ENCODE results near the gene HBP1. TPM values are rescaled to one million over a fixed set of nuclear protein-coding genes. Genes with fewer than 3 reads are reported as not detected.

The HBP1 gene
- total and polyA plus RNA-seq, 2 experiments from 2014 or later: 36.0 to 52.8 TPM

DNA sequence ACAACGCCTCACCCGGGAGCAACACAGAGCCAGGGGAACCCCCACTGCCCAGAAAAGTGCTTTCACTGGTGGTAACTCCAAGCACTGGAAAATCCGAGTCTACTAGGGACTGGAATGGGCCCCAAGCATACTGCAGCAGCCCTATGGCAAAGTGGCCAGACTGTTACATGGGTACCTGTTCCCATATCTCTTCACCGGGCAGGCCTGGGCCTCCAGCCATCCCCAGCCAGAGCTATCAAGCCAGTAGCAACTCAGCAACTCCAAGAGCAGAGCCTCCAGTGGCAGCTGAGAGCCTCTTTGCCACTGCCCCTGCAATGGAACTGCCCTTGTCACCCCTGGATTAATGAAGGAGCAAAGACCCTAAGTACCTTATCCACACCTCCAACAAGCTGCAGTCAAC, 73.5 kb downstream of the HBP1 start:
- Histone ChIP-seq H2AFZ (no peak overlapping the region), H3K4me1 (ENCODE audit: insufficient read depth) (no peaks in the 10 kb centered on the region), H3K79me2 (replicated peaks; ENCODE audit: insufficient read depth) (no peaks in the 10 kb centered on the region), H4K20me1 (replicated peaks; ENCODE audit: insufficient read depth) (no peaks in the 10 kb centered on the region), H3K36me3 (ENCODE audit: insufficient read depth) (0 out of 2 replicates have a peak, but pooled peaks cover 4% of the 10 kb centered on the region), H3K4me2 (no peak overlapping the region), H3K4me3 (no peak overlapping the region), H3K27me3 (ENCODE audit: insufficient read depth) (no peaks in the 10 kb centered on the region), H3K27ac (ENCODE audit: low read depth) (no peak overlapping the region), H3F3A (replicated peaks; ENCODE audit: low read depth) (no peaks in the 10 kb centered on the region), H3K9me2 (ENCODE audit: insufficient read depth) (no peaks in the 10 kb centered on the region; the same call in 1 of the 2 replicates)
- 0 out of 2 replicates have a peak overlapping the region, but pooled peaks have one; percentile 39 for H3K27ac Mint-ChIP-seq
- peaks cover 3% of the 10 kb centered on the region for H3K27me3 Mint-ChIP-seq (ENCODE audit: insufficient read depth, low read depth, poor library complexity)
- peaks cover 15% of the 10 kb centered on the region; the same call in 2 of the 3 replicates for H3K9me3 Mint-ChIP-seq
- ATAC-seq: no peak
- peaks cover 13% of the 10 kb centered on the region; the same call in 2 of the 3 replicates for H3K4me1 Mint-ChIP-seq
- TF ChIP-seq EZH2phosphoT487 (IDR thresholded peaks at IDR 0.05; ENCODE audit: unreplicated experiment): no peak
- no peak for DNase-seq (ENCODE audit: low spot score)
- H3K4me3 Mint-ChIP-seq: no peak overlapping the region
- H3K36me3 Mint-ChIP-seq (ENCODE audit: low read depth): peaks cover 39% of the 10 kb centered on the region; the same call in 2 of the 3 replicates

DNA sequence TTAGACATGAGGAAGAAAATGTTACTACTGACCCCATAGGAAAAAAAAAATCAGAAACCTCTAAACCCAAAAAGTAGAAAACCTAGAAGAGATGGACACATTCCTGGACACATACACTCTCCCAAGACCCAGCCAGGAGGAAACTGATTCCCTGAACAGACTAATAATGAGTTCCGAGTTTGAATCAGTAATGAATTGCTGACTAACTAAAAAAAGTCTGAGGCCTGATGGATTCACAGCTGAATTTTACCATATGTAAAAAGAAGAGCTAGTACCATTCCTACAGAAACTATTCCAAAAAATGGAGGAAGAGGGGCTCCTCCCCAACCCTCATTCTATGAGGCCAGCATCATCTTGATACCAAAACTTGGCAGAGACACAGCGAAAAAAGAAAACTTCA, 75.8 kb downstream of the HBP1 start:
- H3K4me1 Mint-ChIP-seq: peaks cover 16% of the 10 kb centered on the region
- Histone ChIP-seq H3K27me3 (ENCODE audit: insufficient read depth) (no peaks in the 10 kb centered on the region), H3K4me2 (no peak overlapping the region), H3K4me3 (no peak overlapping the region), H3K36me3 (ENCODE audit: insufficient read depth) (0 out of 2 replicates have a peak, but pooled peaks cover 4% of the 10 kb centered on the region), H3K27ac (ENCODE audit: low read depth) (no peak overlapping the region), H3K9me2 (ENCODE audit: insufficient read depth) (no peaks in the 10 kb centered on the region; the same call in 1 of the 2 replicates), H3F3A (replicated peaks; ENCODE audit: low read depth) (no peaks in the 10 kb centered on the region), H4K20me1 (replicated peaks; ENCODE audit: insufficient read depth) (no peaks in the 10 kb centered on the region), H3K4me1 (ENCODE audit: insufficient read depth) (peaks cover 3% of the 10 kb centered on the region; the same call in 1 of the 2 replicates), H3K79me2 (replicated peaks; ENCODE audit: insufficient read depth) (no peaks in the 10 kb centered on the region), H2AFZ (no peak overlapping the region)
- no peak overlapping the region for H3K4me3 Mint-ChIP-seq
- H3K36me3 Mint-ChIP-seq (ENCODE audit: low read depth): peaks cover 45% of the 10 kb centered on the region; the same call in 2 of the 3 replicates
- DNase-seq (ENCODE audit: low spot score): no peak
- no peak for ATAC-seq
- no peak overlapping the region for H3K27ac Mint-ChIP-seq
- peaks cover 4% of the 10 kb centered on the region for H3K27me3 Mint-ChIP-seq (ENCODE audit: insufficient read depth, low read depth, poor library complexity)
- H3K9me3 Mint-ChIP-seq: peaks cover 15% of the 10 kb centered on the region; the same call in 2 of the 3 replicates
- TF ChIP-seq, protein P1, sequence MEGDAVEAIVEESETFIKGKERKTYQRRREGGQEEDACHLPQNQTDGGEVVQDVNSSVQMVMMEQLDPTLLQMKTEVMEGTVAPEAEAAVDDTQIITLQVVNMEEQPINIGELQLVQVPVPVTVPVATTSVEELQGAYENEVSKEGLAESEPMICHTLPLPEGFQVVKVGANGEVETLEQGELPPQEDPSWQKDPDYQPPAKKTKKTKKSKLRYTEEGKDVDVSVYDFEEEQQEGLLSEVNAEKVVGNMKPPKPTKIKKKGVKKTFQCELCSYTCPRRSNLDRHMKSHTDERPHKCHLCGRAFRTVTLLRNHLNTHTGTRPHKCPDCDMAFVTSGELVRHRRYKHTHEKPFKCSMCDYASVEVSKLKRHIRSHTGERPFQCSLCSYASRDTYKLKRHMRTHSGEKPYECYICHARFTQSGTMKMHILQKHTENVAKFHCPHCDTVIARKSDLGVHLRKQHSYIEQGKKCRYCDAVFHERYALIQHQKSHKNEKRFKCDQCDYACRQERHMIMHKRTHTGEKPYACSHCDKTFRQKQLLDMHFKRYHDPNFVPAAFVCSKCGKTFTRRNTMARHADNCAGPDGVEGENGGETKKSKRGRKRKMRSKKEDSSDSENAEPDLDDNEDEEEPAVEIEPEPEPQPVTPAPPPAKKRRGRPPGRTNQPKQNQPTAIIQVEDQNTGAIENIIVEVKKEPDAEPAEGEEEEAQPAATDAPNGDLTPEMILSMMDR (conservative IDR thresholded peaks at IDR 0.05; ENCODE audit: low read depth in 2 of 2): no peak
- TF ChIP-seq EZH2 (IDR thresholded peaks at IDR 0.05; ENCODE audit: low read depth, unreplicated experiment) (no peak), ZNF331 (CRISPR knock-in tag; IDR thresholded peaks at IDR 0.05; ENCODE audit: low read depth) (no peak), STAT1 (IDR thresholded peaks at IDR 0.05; ENCODE audit: unreplicated experiment) (no peak), NANOG (IDR thresholded peaks at IDR 0.05; ENCODE audit: borderline replicate concordance) (no peak), ZNF114 (CRISPR knock-in tag; IDR thresholded peaks at IDR 0.05) (no peak), CREB1 (CRISPR knock-in tag; IDR thresholded peaks at IDR 0.05; ENCODE audit: low read depth) (no peak)
- TF ChIP-seq, protein P2, sequence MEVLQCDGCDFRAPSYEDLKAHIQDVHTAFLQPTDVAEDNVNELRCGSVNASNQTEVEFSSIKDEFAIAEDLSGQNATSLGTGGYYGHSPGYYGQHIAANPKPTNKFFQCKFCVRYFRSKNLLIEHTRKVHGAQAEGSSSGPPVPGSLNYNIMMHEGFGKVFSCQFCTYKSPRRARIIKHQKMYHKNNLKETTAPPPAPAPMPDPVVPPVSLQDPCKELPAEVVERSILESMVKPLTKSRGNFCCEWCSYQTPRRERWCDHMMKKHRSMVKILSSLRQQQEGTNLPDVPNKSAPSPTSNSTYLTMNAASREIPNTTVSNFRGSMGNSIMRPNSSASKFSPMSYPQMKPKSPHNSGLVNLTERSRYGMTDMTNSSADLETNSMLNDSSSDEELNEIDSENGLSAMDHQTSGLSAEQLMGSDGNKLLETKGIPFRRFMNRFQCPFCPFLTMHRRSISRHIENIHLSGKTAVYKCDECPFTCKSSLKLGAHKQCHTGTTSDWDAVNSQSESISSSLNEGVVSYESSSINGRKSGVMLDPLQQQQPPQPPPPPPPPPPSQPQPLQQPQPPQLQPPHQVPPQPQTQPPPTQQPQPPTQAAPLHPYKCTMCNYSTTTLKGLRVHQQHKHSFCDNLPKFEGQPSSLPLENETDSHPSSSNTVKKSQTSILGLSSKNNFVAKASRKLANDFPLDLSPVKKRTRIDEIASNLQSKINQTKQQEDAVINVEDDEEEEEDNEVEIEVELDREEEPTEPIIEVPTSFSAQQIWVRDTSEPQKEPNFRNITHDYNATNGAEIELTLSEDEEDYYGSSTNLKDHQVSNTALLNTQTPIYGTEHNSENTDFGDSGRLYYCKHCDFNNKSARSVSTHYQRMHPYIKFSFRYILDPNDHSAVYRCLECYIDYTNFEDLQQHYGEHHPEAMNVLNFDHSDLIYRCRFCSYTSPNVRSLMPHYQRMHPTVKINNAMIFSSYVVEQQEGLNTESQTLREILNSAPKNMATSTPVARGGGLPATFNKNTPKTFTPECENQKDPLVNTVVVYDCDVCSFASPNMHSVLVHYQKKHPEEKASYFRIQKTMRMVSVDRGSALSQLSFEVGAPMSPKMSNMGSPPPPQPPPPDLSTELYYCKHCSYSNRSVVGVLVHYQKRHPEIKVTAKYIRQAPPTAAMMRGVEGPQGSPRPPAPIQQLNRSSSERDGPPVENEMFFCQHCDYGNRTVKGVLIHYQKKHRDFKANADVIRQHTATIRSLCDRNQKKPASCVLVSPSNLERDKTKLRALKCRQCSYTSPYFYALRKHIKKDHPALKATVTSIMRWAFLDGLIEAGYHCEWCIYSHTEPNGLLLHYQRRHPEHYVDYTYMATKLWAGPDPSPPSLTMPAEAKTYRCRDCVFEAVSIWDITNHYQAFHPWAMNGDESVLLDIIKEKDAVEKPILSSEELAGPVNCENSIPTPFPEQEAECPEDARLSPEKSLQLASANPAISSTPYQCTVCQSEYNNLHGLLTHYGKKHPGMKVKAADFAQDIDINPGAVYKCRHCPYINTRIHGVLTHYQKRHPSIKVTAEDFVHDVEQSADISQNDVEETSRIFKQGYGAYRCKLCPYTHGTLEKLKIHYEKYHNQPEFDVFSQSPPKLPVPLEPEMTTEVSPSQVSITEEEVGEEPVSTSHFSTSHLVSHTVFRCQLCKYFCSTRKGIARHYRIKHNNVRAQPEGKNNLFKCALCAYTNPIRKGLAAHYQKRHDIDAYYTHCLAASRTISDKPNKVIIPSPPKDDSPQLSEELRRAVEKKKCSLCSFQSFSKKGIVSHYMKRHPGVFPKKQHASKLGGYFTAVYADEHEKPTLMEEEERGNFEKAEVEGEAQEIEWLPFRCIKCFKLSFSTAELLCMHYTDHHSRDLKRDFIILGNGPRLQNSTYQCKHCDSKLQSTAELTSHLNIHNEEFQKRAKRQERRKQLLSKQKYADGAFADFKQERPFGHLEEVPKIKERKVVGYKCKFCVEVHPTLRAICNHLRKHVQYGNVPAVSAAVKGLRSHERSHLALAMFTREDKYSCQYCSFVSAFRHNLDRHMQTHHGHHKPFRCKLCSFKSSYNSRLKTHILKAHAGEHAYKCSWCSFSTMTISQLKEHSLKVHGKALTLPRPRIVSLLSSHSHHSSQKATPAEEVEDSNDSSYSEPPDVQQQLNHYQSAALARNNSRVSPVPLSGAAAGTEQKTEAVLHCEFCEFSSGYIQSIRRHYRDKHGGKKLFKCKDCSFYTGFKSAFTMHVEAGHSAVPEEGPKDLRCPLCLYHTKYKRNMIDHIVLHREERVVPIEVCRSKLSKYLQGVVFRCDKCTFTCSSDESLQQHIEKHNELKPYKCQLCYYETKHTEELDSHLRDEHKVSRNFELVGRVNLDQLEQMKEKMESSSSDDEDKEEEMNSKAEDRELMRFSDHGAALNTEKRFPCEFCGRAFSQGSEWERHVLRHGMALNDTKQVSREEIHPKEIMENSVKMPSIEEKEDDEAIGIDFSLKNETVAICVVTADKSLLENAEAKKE (CRISPR knock-in tag; IDR thresholded peaks at IDR 0.05): no peak
- TF ChIP-seq, protein P3, sequence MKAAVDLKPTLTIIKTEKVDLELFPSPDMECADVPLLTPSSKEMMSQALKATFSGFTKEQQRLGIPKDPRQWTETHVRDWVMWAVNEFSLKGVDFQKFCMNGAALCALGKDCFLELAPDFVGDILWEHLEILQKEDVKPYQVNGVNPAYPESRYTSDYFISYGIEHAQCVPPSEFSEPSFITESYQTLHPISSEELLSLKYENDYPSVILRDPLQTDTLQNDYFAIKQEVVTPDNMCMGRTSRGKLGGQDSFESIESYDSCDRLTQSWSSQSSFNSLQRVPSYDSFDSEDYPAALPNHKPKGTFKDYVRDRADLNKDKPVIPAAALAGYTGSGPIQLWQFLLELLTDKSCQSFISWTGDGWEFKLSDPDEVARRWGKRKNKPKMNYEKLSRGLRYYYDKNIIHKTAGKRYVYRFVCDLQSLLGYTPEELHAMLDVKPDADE (IDR thresholded peaks at IDR 0.05): no peak
